Measurements from ENCODE around the gene NAA60. TPM values are rescaled to one million over a fixed set of nuclear protein-coding genes. Genes with fewer than 3 reads are reported as not detected.

Gene NAA60
- total and polyA plus RNA-seq, 2 of the 13 experiments (the other 11 are each of a cell fraction or from before 2014, with no cell fraction given) = 14.7 to 32.0 TPM

DNA sequence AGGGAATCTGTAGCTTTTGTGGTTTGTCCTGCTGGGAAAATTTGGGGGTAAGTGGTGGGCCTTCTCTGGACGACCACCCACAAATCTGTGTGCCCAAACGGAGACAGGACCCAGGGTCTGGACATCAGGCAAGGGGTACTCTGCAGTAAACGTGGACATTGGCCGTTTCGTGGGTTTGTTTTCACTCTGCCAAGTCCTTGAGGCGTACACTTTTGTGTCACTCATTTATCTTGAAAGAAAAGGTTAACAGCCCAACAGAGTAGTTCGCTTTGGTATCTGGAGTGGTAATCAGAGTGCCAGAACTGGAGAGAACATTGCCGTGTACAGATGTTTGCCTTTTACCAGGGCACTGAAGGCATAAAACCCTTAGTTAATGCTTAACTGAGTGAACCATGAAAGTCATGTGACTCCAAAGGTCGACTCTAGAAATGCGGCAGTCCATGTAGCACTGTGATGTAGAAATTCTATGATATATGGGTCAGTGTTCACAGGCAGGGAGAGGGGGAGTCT, 15.4 kb downstream of the NAA60 start (continued):
- TF ChIP-seq EZH2 (conservative IDR thresholded peaks at IDR 0.05; ENCODE audit: low read depth, low read length) = no peak
- no peak for TF ChIP-seq TBL1XR1 (IDR thresholded peaks at IDR 0.05; ENCODE audit: borderline replicate concordance, low read length, partially characterized antibody)
- peak; percentile 61 for TF ChIP-seq ZNF414 (CRISPR knock-in tag; IDR thresholded peaks at IDR 0.05)
- no peak for TF ChIP-seq KAT2B (IDR thresholded peaks at IDR 0.05; ENCODE audit: borderline replicate concordance, low read depth, low read length)
- no peak for TF ChIP-seq GLI4 (CRISPR knock-in tag; IDR thresholded peaks at IDR 0.05; ENCODE audit: borderline replicate concordance)
- TF ChIP-seq ZNF224 (CRISPR knock-in tag; IDR thresholded peaks at IDR 0.05) = no peak
- TF ChIP-seq, protein P1, sequence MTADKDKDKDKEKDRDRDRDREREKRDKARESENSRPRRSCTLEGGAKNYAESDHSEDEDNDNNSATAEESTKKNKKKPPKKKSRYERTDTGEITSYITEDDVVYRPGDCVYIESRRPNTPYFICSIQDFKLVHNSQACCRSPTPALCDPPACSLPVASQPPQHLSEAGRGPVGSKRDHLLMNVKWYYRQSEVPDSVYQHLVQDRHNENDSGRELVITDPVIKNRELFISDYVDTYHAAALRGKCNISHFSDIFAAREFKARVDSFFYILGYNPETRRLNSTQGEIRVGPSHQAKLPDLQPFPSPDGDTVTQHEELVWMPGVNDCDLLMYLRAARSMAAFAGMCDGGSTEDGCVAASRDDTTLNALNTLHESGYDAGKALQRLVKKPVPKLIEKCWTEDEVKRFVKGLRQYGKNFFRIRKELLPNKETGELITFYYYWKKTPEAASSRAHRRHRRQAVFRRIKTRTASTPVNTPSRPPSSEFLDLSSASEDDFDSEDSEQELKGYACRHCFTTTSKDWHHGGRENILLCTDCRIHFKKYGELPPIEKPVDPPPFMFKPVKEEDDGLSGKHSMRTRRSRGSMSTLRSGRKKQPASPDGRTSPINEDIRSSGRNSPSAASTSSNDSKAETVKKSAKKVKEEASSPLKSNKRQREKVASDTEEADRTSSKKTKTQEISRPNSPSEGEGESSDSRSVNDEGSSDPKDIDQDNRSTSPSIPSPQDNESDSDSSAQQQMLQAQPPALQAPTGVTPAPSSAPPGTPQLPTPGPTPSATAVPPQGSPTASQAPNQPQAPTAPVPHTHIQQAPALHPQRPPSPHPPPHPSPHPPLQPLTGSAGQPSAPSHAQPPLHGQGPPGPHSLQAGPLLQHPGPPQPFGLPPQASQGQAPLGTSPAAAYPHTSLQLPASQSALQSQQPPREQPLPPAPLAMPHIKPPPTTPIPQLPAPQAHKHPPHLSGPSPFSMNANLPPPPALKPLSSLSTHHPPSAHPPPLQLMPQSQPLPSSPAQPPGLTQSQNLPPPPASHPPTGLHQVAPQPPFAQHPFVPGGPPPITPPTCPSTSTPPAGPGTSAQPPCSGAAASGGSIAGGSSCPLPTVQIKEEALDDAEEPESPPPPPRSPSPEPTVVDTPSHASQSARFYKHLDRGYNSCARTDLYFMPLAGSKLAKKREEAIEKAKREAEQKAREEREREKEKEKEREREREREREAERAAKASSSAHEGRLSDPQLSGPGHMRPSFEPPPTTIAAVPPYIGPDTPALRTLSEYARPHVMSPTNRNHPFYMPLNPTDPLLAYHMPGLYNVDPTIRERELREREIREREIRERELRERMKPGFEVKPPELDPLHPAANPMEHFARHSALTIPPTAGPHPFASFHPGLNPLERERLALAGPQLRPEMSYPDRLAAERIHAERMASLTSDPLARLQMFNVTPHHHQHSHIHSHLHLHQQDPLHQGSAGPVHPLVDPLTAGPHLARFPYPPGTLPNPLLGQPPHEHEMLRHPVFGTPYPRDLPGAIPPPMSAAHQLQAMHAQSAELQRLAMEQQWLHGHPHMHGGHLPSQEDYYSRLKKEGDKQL (CRISPR knock-in tag; IDR thresholded peaks at IDR 0.05; ENCODE audit: low read depth) = no peak
- no peak for TF ChIP-seq NKX3-1 (CRISPR knock-in tag; IDR thresholded peaks at IDR 0.05)
- TF ChIP-seq NPAS2 (CRISPR knock-in tag; IDR thresholded peaks at IDR 0.05; ENCODE audit: borderline replicate concordance) = no peak
- TF ChIP-seq, protein P2, sequence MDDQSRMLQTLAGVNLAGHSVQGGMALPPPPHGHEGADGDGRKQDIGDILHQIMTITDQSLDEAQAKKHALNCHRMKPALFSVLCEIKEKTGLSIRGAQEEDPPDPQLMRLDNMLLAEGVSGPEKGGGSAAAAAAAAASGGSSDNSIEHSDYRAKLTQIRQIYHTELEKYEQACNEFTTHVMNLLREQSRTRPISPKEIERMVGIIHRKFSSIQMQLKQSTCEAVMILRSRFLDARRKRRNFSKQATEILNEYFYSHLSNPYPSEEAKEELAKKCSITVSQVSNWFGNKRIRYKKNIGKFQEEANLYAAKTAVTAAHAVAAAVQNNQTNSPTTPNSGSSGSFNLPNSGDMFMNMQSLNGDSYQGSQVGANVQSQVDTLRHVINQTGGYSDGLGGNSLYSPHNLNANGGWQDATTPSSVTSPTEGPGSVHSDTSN (CRISPR knock-in tag; IDR thresholded peaks at IDR 0.05; ENCODE audit: borderline replicate concordance) = no peak
- TF ChIP-seq MIXL1 (CRISPR knock-in tag; IDR thresholded peaks at IDR 0.05) = no peak
- TF ChIP-seq EED (CRISPR knock-in tag; IDR thresholded peaks at IDR 0.05) = no peak
- no peak for TF ChIP-seq ZNF639 (CRISPR knock-in tag; conservative IDR thresholded peaks at IDR 0.05)
- no peak for TF ChIP-seq ZNF512B (CRISPR knock-in tag; IDR thresholded peaks at IDR 0.05; ENCODE audit: borderline replicate concordance)
- no peak for TF ChIP-seq ZNF816 (CRISPR knock-in tag; IDR thresholded peaks at IDR 0.05; ENCODE audit: borderline replicate concordance)
- TF ChIP-seq ZNF775 (CRISPR knock-in tag; IDR thresholded peaks at IDR 0.05; ENCODE audit: borderline replicate concordance) = no peak
- no peak for TF ChIP-seq SRSF4 (IDR thresholded peaks at IDR 0.05; ENCODE audit: low read depth, low read length, poor library complexity, severe bottlenecking)
- peak; percentile 94 for TF ChIP-seq SAP130 (CRISPR knock-in tag; IDR thresholded peaks at IDR 0.05; ENCODE audit: low read depth)
- TF ChIP-seq HMGA1 (CRISPR knock-in tag; conservative IDR thresholded peaks at IDR 0.05) = no peak
